Esophagus mucosa (tissue), 1 donor: ENCODE data around the gene RDH13. TPM values are rescaled to one million over a fixed set of nuclear protein-coding genes. Genes with fewer than 3 reads are reported as not detected.
"Not testable (repeated sequence)": the region's sequence is repeated elsewhere in the genome, so short reads cannot be mapped to it uniquely, and the experiment has no call there.

ENCODE experiments used
- ATAC-seq: fragments of 200-7000 bp; cut with Tn5 transposase; one replicate; pipeline ENCODE4 v1.9.1; 2020
- total RNA-seq: library from RNA; stranded (reverse); gene quantifications from one replicate; pipeline ENCODE4 v1.2.4, GENCODE V29; 2023
- donor health status: DM: yes; HTN: yes; CAD: no.

RDH13 gene
- total RNA-seq, 1 donor from 2014 or later, result 33.7 TPM

DNA sequence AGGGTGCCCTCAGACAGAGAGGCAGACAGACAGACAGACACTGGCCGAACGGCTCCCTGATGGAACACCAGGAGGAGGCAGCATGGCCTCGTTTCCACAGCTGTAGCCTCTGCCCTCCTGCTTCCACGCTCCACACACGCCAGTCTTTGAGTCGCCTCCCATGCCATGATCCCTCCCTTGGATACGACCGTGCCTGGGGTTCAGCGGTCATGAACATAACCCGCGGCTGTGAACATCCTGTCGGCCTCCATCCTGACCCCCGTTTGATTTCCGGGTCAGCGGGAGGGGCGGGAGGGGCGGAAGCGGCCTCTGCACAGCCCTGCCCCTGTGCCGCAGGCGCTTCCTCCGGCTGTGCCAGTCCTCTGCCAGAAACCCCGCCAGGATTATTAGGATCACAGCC is 48.2 kb downstream of the RDH13 start:
- peak; percentile 59 for ATAC-seq

DNA sequence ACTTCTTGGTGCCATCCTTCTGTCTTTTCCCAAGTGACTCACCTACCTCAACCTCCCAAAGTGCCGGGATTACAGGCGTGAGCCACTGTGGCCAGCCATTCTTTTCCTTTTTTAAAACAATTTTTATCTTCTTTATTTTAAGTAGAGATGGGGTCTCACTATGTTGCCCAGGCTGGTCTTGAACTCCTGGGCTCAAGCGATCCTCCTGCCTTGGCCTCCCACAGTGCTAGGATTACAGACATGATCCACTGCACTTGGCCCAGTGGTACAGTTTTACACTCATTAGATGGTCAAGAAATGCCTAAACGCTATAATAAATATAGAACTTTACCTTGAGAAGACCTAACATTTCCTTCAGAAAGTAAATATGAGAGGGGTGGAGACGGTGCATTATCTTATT is 49.4 kb downstream of the RDH13 start:
- no peak for ATAC-seq

DNA sequence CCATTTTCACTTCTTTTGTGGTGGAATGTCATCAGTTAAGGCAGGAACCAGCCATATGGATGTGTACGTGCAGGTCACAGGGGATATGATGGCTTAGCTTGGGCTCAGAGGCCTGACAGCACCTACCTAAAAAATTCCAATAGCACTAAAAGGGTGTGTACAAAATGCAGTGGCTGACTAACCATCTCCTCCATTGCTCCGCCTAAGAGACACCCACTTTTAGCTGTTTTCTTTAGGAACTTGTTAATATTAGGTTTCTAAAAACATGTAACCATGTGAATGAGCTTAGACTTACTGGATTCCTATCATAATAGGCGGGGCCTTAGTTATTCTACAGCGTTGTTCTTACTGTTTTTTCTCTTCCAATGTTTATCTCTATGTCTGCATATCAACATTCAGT is 50.6 kb downstream of the RDH13 start:
- ATAC-seq, result peak; percentile 67

DNA sequence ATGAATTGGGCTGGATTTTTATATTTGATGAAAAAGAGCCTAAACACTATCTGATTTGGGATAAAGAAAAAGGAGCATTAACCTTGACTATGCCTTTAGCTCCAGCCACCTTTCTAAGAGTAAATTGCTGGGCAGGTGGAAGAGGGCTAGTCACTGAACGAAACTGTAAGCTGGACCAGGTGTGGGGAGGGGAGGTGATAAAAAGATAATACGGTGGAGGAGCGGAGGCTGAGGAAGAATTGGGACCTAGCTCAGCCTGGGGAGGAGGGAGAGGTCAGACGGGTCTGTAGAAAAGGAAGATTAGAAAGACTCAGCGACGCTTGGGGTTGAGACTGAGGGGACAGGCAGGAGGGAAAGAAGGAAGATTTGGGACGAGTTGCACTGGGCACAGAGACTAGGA is 52.4 kb downstream of the RDH13 start:
- ATAC-seq, result not testable (repeated sequence)

DNA sequence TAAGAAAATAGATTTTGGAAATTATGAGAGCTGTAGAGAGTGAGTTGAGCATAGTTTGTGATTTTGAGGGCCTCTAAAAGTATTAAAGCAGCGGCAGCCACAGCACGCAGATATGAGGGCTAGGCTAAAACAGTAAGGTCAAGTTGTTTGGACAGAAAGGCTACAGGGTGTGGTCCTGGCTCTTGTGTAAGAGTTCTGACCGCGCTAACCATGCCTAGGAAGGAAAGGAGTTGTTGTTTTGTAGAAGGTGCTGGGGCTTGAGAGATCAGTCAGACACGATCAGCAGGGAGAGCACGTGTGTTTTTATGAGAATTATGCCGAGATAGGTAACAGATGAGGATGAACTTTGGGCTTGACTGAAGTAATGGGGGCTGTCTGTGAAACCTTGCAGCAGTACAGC is 54.2 kb downstream of the RDH13 start:
- not testable (repeated sequence) for ATAC-seq

DNA sequence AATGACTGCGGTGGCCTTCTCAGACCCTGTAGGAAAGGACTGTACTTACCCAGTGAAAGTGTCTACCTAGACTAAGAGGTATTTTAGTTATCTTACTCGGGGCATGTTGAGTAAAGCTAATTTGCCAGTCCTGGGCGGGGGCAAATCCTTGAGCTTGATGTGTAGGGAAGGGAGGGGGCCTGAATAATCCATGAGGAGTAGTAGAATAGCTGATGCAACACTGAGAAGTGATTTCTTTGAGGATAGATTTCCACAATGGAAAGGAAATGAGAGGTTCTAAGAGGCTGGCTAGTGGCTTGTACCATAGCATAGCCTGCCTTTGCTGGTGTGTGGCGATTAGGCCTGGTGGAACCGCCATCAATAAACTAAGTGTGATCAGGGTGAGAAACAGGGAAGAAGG is 54.8 kb downstream of the RDH13 start:
- not testable (repeated sequence) for ATAC-seq

DNA sequence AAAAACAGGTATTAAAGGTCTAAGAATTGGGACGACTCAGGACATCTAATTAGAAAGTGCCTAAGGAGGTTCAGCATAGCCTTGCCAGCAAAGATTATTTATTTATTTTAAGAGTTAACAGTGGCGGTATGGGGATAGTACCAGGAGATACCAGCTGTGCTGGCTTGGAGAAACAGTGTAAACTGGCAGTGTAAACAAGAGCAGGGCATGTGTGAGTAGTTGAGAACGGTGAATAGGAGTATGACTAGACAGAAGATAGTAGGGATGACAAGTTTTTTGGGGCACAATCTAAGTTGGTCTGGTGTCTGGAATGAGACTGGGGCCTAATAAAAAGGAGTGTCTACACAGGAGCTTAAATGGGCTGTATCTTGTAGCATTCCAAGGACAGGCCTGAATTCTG is 55.4 kb downstream of the RDH13 start:
- ATAC-seq, result not testable (repeated sequence)

DNA sequence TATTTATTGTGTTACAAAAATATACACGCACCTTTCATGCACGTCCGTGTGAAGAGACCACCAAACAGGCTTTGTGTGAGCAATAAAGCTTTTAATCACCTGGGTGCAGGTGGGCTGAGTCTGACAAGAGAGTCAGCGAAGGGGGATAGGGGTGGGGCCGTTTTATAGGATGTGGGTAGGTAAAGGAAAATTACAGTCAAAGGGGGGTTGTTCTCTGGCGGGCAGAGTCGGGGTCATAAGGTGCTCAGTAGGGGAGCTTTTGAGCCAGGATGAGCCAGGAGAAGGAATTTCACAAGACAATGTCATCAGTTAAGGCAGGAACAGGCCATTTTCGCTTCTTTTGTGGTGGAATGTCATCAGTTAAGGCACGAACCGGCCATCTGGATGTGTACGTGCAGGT is 56.2 kb downstream of the RDH13 start:
- ATAC-seq, result not testable (repeated sequence)

DNA sequence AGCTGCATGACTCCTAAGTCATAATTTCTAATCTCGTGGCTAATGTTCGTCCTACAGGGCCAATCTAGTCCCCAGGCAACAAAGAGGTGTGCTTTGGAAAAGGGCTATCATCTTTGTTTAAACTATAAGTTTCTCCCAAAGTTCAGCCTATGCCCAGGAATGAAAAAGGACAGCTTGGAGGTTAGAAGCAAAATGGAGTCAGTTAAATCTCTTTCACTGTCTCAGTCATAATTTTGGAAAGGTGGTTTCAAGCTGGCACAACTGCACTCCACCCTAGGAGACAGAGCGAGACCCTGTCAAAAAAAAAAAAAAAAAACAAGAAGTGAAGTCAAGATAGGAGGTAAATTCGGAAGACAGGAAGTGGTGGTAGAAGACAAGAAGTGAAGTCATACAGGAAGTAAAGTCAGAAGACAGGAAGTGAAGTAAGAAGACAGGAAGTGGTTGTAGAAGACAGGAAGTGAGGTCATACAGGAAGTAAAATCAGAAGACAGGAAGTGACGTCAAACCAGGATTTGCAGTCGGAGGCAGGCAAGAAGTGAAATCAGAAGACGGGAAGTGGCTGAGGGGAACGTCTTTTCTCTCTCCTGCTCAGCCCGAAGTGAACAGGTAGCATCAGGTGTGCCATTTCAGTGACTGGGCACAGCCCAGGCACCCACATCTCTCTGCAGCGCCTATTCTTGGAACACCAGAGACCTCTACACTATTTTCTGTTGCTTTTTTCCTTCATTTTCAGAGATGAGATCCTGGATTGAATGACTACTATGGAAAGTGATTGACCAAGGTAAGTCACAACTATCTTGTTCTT is 57.1 kb downstream of the RDH13 start:
- ATAC-seq, result peak; percentile 98

DNA sequence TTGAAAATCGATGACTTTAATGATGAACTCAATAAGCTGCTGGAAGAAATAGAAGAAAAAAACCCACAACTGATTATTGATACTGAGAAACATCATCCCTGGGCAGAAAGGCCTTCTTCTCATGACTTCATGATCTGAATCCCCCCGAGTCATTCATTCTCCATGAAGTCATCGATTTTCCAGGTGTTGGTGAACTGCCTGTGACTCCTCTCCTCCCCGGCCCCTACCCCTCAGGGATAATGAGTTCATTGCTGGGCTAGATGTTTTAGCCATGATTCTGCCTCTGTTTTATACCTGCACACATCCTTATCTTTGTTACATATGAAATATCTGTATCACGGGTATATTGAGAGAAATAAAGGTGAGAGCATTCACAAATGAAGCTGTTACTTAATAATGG is 62.2 kb downstream of the RDH13 start:
- no peak for ATAC-seq

DNA sequence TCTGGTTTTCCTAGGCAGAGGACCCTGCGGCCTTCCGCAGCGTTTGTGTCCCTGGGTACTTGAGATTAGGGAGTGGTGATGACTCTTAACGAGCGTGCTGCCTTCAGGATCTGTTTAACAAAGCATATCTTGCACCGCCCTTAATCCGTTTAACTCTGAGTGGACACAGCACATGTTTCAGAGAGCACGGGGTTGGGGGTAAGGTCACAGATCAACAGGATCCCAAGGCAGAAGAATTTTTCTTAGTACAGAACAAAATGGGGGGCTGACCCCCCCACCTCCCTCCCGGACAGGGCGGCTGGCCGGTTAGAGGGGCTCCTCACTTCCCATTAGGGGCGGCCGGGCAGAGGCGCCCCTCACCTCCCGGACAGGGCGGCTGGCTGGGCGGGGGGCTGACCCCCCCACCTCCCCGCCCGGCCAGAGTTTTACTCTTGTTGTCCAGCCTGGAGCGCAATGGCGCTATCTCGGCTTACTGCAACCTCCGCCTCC is 64.2 kb downstream of the RDH13 start:
- ATAC-seq, result not testable (repeated sequence)

DNA sequence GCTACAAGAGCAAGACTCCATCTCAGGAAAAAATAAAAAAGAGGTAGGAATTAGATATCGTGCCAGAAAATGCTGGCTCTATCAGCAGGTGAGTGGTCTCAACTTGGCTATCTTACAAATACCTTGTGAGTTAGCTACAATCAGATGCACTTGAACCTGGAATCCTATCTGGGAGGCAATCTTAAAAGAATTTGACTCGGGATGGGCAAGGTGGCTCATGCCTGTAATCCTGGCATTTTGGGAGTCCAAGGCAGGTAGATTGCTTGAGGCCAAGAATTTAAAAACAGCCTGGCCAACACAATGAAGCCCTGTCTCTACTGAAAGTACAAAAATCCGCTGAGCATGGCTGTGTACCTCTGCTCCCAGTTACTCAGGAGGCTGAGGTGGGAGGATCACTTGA is 67.4 kb downstream of the RDH13 start:
- no peak for ATAC-seq

Other genes with a start within 250 kb of the RDH13 start
- gene KIR3DL1, start 246.7 kb downstream of the RDH13 start, total RNA-seq, result not detected
- gene KIR2DS4, start 230.5 kb downstream of the RDH13 start, total RNA-seq, result not detected
- gene KIR3DL2, start 212.7 kb downstream of the RDH13 start, total RNA-seq, result not detected
- gene FCAR, start 188.9 kb downstream of the RDH13 start, total RNA-seq, result 0.16 TPM
- gene NCR1, start 157.0 kb downstream of the RDH13 start, total RNA-seq, result 0.44 TPM
- gene NLRP7, start 115.6 kb downstream of the RDH13 start, total RNA-seq, result not detected
- gene NLRP2, start 96.8 kb downstream of the RDH13 start, total RNA-seq, result 71.6 TPM
- 0.40 TPM for gene GP6, start 24.9 kb downstream of the RDH13 start, total RNA-seq
- 199 TPM for gene EPS8L1, start 12.7 kb upstream of the RDH13 start, total RNA-seq
- gene PPP1R12C, start 54.5 kb upstream of the RDH13 start, total RNA-seq, result 33.3 TPM
- 9.4 TPM for gene TNNT1, start 86.1 kb upstream of the RDH13 start, total RNA-seq
- gene TNNI3, start 94.6 kb upstream of the RDH13 start, total RNA-seq, result not detected
- gene DNAAF3, start 103.5 kb upstream of the RDH13 start, total RNA-seq, result 1.9 TPM
- gene SYT5, start 117.1 kb upstream of the RDH13 start, total RNA-seq, result not detected
- gene PTPRH, start 146.4 kb upstream of the RDH13 start, total RNA-seq, result 3.6 TPM
- 1.8 TPM for gene TMEM86B, start 165.6 kb upstream of the RDH13 start, total RNA-seq
- gene PPP6R1, start 195.9 kb upstream of the RDH13 start, total RNA-seq, result 47.4 TPM
- 31.2 TPM for gene HSPBP1, start 217.0 kb upstream of the RDH13 start, total RNA-seq
- 0.28 TPM for gene BRSK1, start 220.8 kb upstream of the RDH13 start, total RNA-seq